ENCODE results near the gene SLC25A21. TPM values are rescaled to one million over a fixed set of nuclear protein-coding genes. Genes with fewer than 3 reads are reported as not detected.

The SLC25A21 gene
- total and polyA plus RNA-seq, 9 donors, result 0.57 to 1.6 (median 1.1) TPM; not detected in 1

GRCh38 chr14:36660736-36661505, 511.5 kb downstream of the SLC25A21 start:
- H3K9me3 ChIP-seq, result no peaks in the 10 kb centered on the region
- no peak overlapping the region for H3K27ac ChIP-seq
- TF ChIP-seq POLR2A (IDR thresholded peaks at IDR 0.05), result no peak
- TF ChIP-seq CTCF (IDR thresholded peaks at IDR 0.05), result no peak
- no peak for TF ChIP-seq EP300 (IDR thresholded peaks at IDR 0.05)
- 7 to 11% (median 9%) methylated on average over 35 of the region's 35 CpGs for WGBS, 3 donors
- H3K4me3 ChIP-seq, result no peak overlapping the region
- intact Hi-C loops (cut with DNase I), result no loop called here
- DNase-seq, result no peak
- H3K27me3 ChIP-seq, result peaks cover 2% of the 10 kb centered on the region
- no peaks in the 10 kb centered on the region for H3K36me3 ChIP-seq
- peaks cover 15% of the 10 kb centered on the region for H3K4me1 ChIP-seq (ENCODE audit: insufficient read depth)

DNA sequence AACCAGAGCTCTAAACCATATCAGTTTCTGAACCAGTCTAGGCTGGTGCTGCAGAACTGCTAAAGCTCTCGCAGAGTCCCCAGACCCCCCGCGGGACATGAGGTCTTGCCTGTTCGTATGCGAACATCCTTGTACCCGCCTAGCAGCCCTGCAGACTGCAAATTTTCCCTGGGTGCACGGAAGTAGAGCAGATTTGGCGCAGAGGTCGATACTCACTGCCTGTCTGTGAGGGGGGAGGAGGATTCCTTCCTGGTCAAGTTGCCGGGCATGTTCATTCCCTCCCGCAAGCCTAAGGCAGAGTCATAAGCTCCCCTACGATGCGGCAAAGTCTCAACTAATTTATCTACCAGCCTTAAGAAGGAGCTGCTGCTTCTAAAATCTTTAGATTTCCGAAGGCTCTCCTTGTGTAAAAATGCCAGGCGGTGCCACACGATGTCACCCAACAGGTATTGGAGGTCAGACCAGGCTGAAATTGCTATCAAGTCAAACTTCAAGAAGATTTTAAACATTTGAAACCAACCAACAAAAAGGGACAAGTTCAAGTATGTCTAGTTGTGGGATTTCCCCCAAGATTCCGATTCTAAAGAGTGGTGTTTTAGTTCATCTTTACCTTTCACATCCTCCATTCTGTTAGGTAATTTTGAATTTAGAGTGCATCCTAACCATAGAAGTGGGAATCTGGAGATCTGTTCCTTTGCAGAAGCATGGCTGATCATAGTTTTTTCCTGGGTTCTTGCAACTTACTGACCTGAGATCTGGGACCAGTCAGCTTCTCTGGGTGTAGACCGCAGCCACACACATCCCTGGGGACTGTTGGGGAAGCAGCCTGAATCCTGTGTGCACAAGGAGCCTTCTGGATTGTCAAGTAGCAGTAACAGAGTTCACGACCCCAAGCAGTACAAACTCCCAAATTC, 512.3 kb downstream of the SLC25A21 start:
- H3K9me3 ChIP-seq, result peaks cover 0 to 3% of the 10 kb centered on the region in 2 donors
- DNase-seq, result no peak
- intact Hi-C loops (cut with DNase I), result no loop called here
- no peak overlapping the region for H3K27ac ChIP-seq
- H3K36me3 ChIP-seq, result no peaks in the 10 kb centered on the region
- no peak for TF ChIP-seq EP300 (IDR thresholded peaks at IDR 0.05)
- no peak for TF ChIP-seq POLR2A (IDR thresholded peaks at IDR 0.05)
- TF ChIP-seq CTCF (IDR thresholded peaks at IDR 0.05), result no peak
- H3K4me1 ChIP-seq (ENCODE audit: insufficient read depth), result peaks cover 15% of the 10 kb centered on the region
- no peak overlapping the region for H3K4me3 ChIP-seq
- WGBS, 3 donors, result 10 to 17% (median 16%) methylated on average over 18 to 19 of the region's 19 CpGs
- peaks cover 3% of the 10 kb centered on the region for H3K27me3 ChIP-seq

GRCh38 chr14:36659010-36659821, 513.2 kb downstream of the SLC25A21 start:
- TF ChIP-seq CTCF (IDR thresholded peaks at IDR 0.05) (no peak), EP300 (IDR thresholded peaks at IDR 0.05) (no peak), POLR2A (IDR thresholded peaks at IDR 0.05) (no peak)
- Histone ChIP-seq H3K9me3 (peaks cover 0 to 3% of the 10 kb centered on the region in 2 donors), H3K4me3 (no peak overlapping the region), H3K27ac (no peak overlapping the region), H3K36me3 (no peaks in the 10 kb centered on the region), H3K4me1 (ENCODE audit: insufficient read depth) (peaks cover 15% of the 10 kb centered on the region), H3K27me3 (peaks cover 5% of the 10 kb centered on the region)
- no peak for DNase-seq
- 10% methylated on average over 35 of the region's 35 CpGs for WGBS, 3 donors
- intact Hi-C loops (cut with DNase I), result no loop called here

Measured in ovary (tissue), 9 donors.